Heart left ventricle (tissue), 16 donors: ENCODE results near the gene CCDC30. TPM values are rescaled to one million over a fixed set of nuclear protein-coding genes. Genes with fewer than 3 reads are reported as not detected.
"Not testable (repeated sequence)": the region's sequence is repeated elsewhere in the genome, so short reads cannot be mapped to it uniquely, and the experiment has no call there.

Source experiments
- ATAC-seq, 4 donors: fragments of 200-7000 bp; cut with Tn5 transposase; one replicate each; pipeline ENCODE4 v1.9.1; 2020 to 2022; ENCODE audit warnings: moderate library complexity in 4 of 4, mild to moderate bottlenecking in 3 of 4, moderate number of reproducible peaks in 1 of 4
- DNase-seq, 5 donors: peaks; one replicate each; pipeline ENCODE4 v3.0.0-alpha.2; 2020
- H3K27ac ChIP-seq, 12 donors: fragments of 200-600 bp; sonication (generic) in 4 of 12; one replicate each; pipeline versions ENCODE4 v1.5.0 to v1.8.0; 2016 to 2022; ENCODE audit warnings: mild to moderate bottlenecking in 2 of 12
- H3K27me3 ChIP-seq, 9 donors: fragments of 200-600 bp; sonication (generic) in 2 of 9; one replicate each; pipeline versions ENCODE4 v1.5.1 to v1.8.0; 2016 to 2022; ENCODE audit warnings: mild to moderate bottlenecking in 3 of 9
- H3K36me3 ChIP-seq, 9 donors: fragments of 200-600 bp; sonication (generic) in 2 of 9; one replicate each; pipeline versions ENCODE4 v1.5.0 to v1.8.0; 2018 to 2022; ENCODE audit warnings: mild to moderate bottlenecking in 2 of 9
- H3K4me1 ChIP-seq, 12 donors: fragments of 200-600 bp; sonication (generic) in 4 of 12; one replicate each; pipeline versions ENCODE4 v1.5.0 to v1.8.0; 2016 to 2022; ENCODE audit warnings: mild to moderate bottlenecking in 3 of 12
- H3K4me3 ChIP-seq, 12 donors: fragments of 200-600 bp; sonication (generic) in 4 of 12; one replicate each; pipeline versions ENCODE4 v1.5.0 to v1.8.0; 2017 to 2022; ENCODE audit warnings: mild to moderate bottlenecking in 9 of 12, moderate library complexity in 4 of 12
- H3K9me3 ChIP-seq, 12 donors: fragments of 200-600 bp; sonication (generic) in 4 of 12; one replicate each; pipeline versions ENCODE4 v1.5.0 to v1.8.0; 2016 to 2022; ENCODE audit warnings: mild to moderate bottlenecking in 1 of 12
- POLR2A ChIP-seq, 2 donors: fragments of 450-650 bp; IDR thresholded peaks; one replicate each; pipeline ENCODE4 v1.6.1; 2017; ENCODE audit warnings: antibody characterized with exemption in 2 of 2, mild to moderate bottlenecking in 2 of 2, moderate library complexity in 2 of 2
- WGBS, 4 donors: extraction: QIAGEN DNeasy Blood & Tissue Kit in 2 of 4; methylation state at CpG; one replicate each; pipeline versions ENCODE4 v1.1.5 to v1.1.7; 2013 to 2018; 5-methylcytosine and 5-hydroxymethylcytosine counted together
- intact Hi-C, 10 donors: fragments of 100-400 bp; cut with DNase I; formaldehyde crosslinking; loops; one replicate each; pipeline versions ENCODE4 v1.11.1 to v1.14.2; 2022
- polyA plus RNA-seq, 2 donors: library from polyadenylated mRNA; stranded (reverse); fragments of 200-250 nt; gene quantifications; one replicate each; pipeline ENCODE4 v1.2.3, GENCODE V29; 2013
- total RNA-seq, 9 donors: library from RNA; depleted of rRNA in 2 of 9; stranded (reverse); fragments of >200 nt in 2 of 9; fragmentation: NEBNext Ultra II Directional in 3 of 9; extraction: Animal tissue kit (Norgen Biotek cat#: 25700) in 3 of 9; gene quantifications; one replicate each; pipeline versions ENCODE4 v1.1.0 to v1.2.4, GENCODE V29; 2016 to 2023
- TF ChIP-seq, protein P1 (sequence below), 12 donors: fragments of 200-600 bp; sonication (generic) in 4 of 12; IDR thresholded peaks; one replicate each; pipeline versions ENCODE4 v1.5.0 to v1.8.0; 2018 to 2022; ENCODE audit warnings: antibody characterized with exemption in 12 of 12, mild to moderate bottlenecking in 5 of 12
- donor health status: ischemic (EF 13 %, LVEDD 7.1; RV severe dilation, severe dysfunction).
- donor health status: healthy with polysubstance abuse.
- donor health status: DM: no; HTN: yes; CAD: no.
- donor health status: DM: no; HTN: no; CAD: no.
- donor health status: ischemic (EF 25% LVEDD 6.9; RV normal size, moderate dysfunction).
- donor health status: ischemic (EF 25% LVEDD 5.7; RV mildly dilated, moderate dysfunction).
- donor health status: healthy.
- donor health status: DM: yes; HTN: yes; CAD: no.
- donor health status: ischemic (EF 35%, LVEDD 5.7; RV mildly dilated, moderate dysfunction).
- donor health status: nonischemic (EF 11% LVEDD 7.7; RV severe dilation, severe dysfunction).
- donor health status: DM: yes; HTN: yes; CAD: no.
- donor health status: PGD.
- donor health status: ischemic (EF 29% LVEDD 5.4; RV normal size, mild dysfunction).
- donor health status: nonischemic (EF 23%, LVEDD 6.1; RV moderate dilation, normal function).

Gene CCDC30
- total and polyA plus RNA-seq, 11 donors: 0.24 to 3.8 (median 1.6) TPM

DNA sequence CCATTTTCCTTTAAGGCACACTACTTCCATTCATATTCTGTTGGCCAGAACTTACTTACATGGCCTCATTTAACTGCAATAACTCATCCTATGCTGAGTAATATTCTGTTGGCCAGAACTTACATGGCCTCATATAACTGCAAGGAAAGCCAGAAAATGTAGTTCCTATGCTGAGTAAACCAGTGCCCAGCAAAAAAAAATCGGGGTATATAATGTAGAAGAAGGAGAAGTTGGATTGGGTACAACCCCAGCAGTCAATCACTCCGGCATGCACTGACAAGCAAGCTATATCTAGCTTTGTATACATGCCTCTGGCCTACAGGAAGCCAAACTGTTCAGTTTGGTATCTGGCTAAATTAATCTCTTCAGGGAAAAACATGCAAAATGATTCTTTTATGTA is 155.8 kb downstream of the CCDC30 start:
- TF ChIP-seq POLR2A (IDR thresholded peaks at IDR 0.05): no peak
- TF ChIP-seq, protein P1, sequence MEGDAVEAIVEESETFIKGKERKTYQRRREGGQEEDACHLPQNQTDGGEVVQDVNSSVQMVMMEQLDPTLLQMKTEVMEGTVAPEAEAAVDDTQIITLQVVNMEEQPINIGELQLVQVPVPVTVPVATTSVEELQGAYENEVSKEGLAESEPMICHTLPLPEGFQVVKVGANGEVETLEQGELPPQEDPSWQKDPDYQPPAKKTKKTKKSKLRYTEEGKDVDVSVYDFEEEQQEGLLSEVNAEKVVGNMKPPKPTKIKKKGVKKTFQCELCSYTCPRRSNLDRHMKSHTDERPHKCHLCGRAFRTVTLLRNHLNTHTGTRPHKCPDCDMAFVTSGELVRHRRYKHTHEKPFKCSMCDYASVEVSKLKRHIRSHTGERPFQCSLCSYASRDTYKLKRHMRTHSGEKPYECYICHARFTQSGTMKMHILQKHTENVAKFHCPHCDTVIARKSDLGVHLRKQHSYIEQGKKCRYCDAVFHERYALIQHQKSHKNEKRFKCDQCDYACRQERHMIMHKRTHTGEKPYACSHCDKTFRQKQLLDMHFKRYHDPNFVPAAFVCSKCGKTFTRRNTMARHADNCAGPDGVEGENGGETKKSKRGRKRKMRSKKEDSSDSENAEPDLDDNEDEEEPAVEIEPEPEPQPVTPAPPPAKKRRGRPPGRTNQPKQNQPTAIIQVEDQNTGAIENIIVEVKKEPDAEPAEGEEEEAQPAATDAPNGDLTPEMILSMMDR (IDR thresholded peaks at IDR 0.05): no peak

DNA sequence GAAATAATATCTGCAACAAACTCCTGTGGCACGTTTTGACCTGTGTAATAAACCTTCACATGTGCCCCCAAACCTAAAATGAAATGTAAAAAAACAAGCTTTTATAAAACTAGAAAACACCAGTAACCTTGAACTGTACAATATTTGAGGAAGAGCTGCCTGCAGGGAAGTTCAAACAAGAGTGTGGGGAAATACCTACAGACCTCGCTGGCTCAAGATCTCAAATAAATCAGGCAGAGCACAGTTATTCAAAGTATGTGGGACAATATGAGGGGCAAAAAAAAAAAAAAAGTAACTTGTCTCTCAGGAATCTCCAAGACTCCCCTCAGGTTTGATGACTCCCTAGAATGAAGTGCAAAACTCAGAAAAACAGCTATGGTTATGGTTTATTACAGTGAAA is 157.2 kb downstream of the CCDC30 start:
- DNase-seq (no peak), ATAC-seq (no peak)
- TF ChIP-seq, protein P1 (IDR thresholded peaks at IDR 0.05): no peak
- TF ChIP-seq POLR2A (IDR thresholded peaks at IDR 0.05): no peak
- no peak overlapping the region for H3K4me3 ChIP-seq
- intact Hi-C loops: no loop called here
- H3K27ac ChIP-seq: no peak overlapping the region
- H3K9me3 ChIP-seq: peaks cover 0 to 7% (median 0%) of the 10 kb centered on the region in 12 donors
- no peaks in the 10 kb centered on the region for H3K4me1 ChIP-seq
- no peaks in the 10 kb centered on the region for H3K27me3 ChIP-seq
- no peaks in the 10 kb centered on the region for H3K36me3 ChIP-seq
- 50 to 64% (median 53%) methylated on average over 2 of the region's 2 CpGs for WGBS, 4 donors

More for the DNA sequence above, 155.8 kb downstream of the CCDC30 start:
- Histone ChIP-seq H3K4me3 (no peak overlapping the region), H3K9me3 (peaks cover 0 to 7% (median 0%) of the 10 kb centered on the region in 12 donors), H3K27ac (no peak overlapping the region), H3K4me1 (no peaks in the 10 kb centered on the region), H3K27me3 (no peaks in the 10 kb centered on the region), H3K36me3 (no peaks in the 10 kb centered on the region)
- 76 to 82% (median 78%) methylated on average over 2 of the region's 2 CpGs for WGBS, 4 donors
- intact Hi-C loops: no loop called here
- no peak for ATAC-seq
- no peak for DNase-seq

DNA sequence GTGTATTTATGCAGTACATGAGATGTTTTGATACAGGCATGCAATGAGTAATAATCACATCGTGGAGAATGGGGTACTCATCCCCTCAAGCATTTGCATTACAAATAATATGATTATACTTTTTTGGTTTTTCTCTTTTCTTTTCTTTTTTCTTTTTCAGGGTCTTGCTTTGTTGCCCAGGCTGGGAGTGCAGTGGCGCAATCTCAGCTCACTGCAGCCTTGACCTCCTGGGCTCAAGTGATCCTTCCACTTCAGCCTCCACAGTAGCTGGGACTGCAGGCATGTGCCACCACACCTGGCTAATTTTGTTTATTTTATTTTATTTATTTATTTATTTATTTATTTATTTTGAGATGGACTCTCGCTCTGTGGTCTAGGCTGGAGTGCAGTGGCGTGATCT is 158.1 kb downstream of the CCDC30 start:
- intact Hi-C loops: not testable (repeated sequence)

DNA sequence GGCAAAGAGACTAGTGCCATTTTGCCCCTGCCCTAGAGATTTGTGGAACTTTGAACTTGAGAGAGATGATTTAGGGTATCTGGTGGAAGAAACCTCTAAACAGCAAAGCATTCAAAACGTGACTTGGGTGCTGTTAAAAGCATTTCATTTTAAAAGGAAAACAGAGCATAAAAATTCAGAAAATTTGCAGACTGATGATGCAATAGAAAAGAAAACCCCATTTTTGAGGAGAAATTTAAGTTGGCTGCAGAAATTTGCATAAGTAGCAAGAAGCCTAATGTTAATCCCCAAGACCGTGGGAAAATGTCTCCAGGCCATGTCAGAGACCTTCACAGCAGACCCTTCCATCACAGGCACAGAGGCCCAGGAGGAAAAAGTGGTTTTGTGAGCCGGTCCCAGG is 164.1 kb downstream of the CCDC30 start:
- H3K36me3 ChIP-seq, ATAC-seq, H3K4me3 ChIP-seq, DNase-seq, H3K9me3 ChIP-seq, intact Hi-C loops, H3K27me3 ChIP-seq, H3K27ac ChIP-seq, H3K4me1 ChIP-seq: not testable (repeated sequence)
- WGBS, 4 donors: 78 to 85% (median 83%) methylated on average over 3 of the region's 3 CpGs

More for the DNA sequence above, 158.1 kb downstream of the CCDC30 start:
- 94 to 98% (median 95%) methylated on average over 4 of the region's 4 CpGs for WGBS, 4 donors
- not testable (repeated sequence) for ATAC-seq, H3K9me3 ChIP-seq, H3K4me3 ChIP-seq, H3K27me3 ChIP-seq, H3K36me3 ChIP-seq, H3K4me1 ChIP-seq, DNase-seq, H3K27ac ChIP-seq

DNA sequence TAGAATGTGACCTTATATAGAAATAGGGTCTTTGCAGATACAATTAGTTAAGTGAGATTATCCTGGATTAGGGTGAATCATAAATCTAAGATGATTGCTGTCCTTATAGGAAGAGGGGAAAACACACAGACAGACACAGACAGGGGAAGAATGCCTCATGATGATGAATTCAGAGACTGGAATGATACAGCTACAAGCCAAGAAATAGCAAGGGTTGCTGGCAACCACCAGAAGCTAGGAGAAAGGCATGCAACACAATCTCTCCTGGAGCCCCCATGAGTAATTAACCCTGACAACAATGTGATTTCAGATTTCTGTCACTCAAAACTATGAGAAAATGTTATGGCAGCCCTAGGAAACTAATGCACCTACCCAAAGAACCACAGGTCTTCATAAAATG is 176.0 kb downstream of the CCDC30 start:
- no peak for TF ChIP-seq POLR2A (IDR thresholded peaks at IDR 0.05)
- TF ChIP-seq, protein P1 (IDR thresholded peaks at IDR 0.05): no peak
- Histone ChIP-seq H3K4me1 (no peaks in the 10 kb centered on the region), H3K4me3 (no peak overlapping the region), H3K27ac (no peak overlapping the region), H3K36me3 (peaks cover 0 to 3% (median 0%) of the 10 kb centered on the region in 9 donors), H3K27me3 (no peaks in the 10 kb centered on the region), H3K9me3 (no peaks in the 10 kb centered on the region)
- DNase-seq: no peak
- intact Hi-C loops: no loop called here
- ATAC-seq: no peak
